Upper lobe of left lung (tissue), 6 donors: ENCODE measurements around the gene RABEP1. TPM values are rescaled to one million over a fixed set of nuclear protein-coding genes. Genes with fewer than 3 reads are reported as not detected.

Experiments
- ATAC-seq, 2 donors: fragments of 200-7000 bp; cut with Tn5 transposase; one replicate each; pipeline ENCODE4 v1.9.1; 2022; ENCODE audit warnings: mild to moderate bottlenecking in 2 of 2, moderate library complexity in 2 of 2; ENCODE audit not compliant: low FRiP score in 2 of 2
- DNase-seq, 2 donors: peaks; one replicate each; pipeline ENCODE4 v3.0.0-alpha.2; 2019 to 2020
- H3K27ac ChIP-seq, 4 donors: fragments of 200-600 bp; sonication (generic); one replicate each; pipeline ENCODE4 v1.5.1; 2016 to 2019
- H3K27me3 ChIP-seq, 4 donors: fragments of 200-600 bp; sonication (generic); one replicate each; pipeline ENCODE4 v1.5.1; 2017 to 2019
- H3K36me3 ChIP-seq, 4 donors: fragments of 200-600 bp; sonication (generic); one replicate each; pipeline ENCODE4 v1.5.1; 2016 to 2019
- H3K4me1 ChIP-seq, 4 donors: fragments of 200-600 bp; sonication (generic); one replicate each; pipeline ENCODE4 v1.5.1; 2018 to 2019
- H3K4me3 ChIP-seq, 4 donors: fragments of 200-600 bp; sonication (generic); one replicate each; pipeline ENCODE4 v1.5.1; 2017 to 2019; ENCODE audit warnings: mild to moderate bottlenecking in 2 of 4, moderate library complexity in 1 of 4
- H3K9me3 ChIP-seq, 4 donors: fragments of 200-600 bp; sonication (generic); one replicate each; pipeline ENCODE4 v1.5.1; 2018 to 2019
- EP300 ChIP-seq, 4 donors: sonication (generic); formaldehyde crosslinking; IDR thresholded peaks; one replicate each; pipeline ENCODE4 v1.5.1; 2017; ENCODE audit warnings: antibody characterized with exemption in 4 of 4, control low read depth in 2 of 4
- POLR2A ChIP-seq, 4 donors: fragments of 450-650 bp; IDR thresholded peaks; one replicate each; pipeline ENCODE4 v1.5.1; 2016 to 2017; ENCODE audit warnings: antibody characterized with exemption in 4 of 4, mild to moderate bottlenecking in 2 of 4
- POLR2AphosphoS5 ChIP-seq, 2 donors: sonication (generic); formaldehyde crosslinking; IDR thresholded peaks; one replicate each; pipeline ENCODE4 v1.5.1; 2017; ENCODE audit warnings: antibody characterized with exemption in 2 of 2
- WGBS, 2 donors: methylation state at CpG; one replicate each; pipeline ENCODE4 v1.1.5; 2017 to 2018; 5-methylcytosine and 5-hydroxymethylcytosine counted together
- total RNA-seq, 6 donors: library from RNA; depleted of rRNA in 4 of 6; stranded (reverse); fragments of >200 nt in 4 of 6; gene quantifications; one replicate each; pipeline versions ENCODE4 v1.1.0 to v1.2.1, GENCODE V29; 2016 to 2021
- TF ChIP-seq, protein P1 (sequence below), 6 experiments: fragments of 450-650 bp in 4 of 6; fragments of 200-600 bp in 2 of 6; sonication (generic) in 2 of 6; IDR thresholded peaks; one replicate each; pipeline ENCODE4 v1.5.1; 2016 to 2019; ENCODE audit warnings: antibody characterized with exemption in 6 of 6
- donor health status: DM: no; HTN: no; CAD: no; lungs with moderate emphysema.
- donor health status: DM: no; HTN: yes; CAD: no; lungs with severe emphysema.

The RABEP1 gene
- total RNA-seq, 6 donors from 2014 or later = 36.1 to 81.7 (median 39.6) TPM

DNA sequence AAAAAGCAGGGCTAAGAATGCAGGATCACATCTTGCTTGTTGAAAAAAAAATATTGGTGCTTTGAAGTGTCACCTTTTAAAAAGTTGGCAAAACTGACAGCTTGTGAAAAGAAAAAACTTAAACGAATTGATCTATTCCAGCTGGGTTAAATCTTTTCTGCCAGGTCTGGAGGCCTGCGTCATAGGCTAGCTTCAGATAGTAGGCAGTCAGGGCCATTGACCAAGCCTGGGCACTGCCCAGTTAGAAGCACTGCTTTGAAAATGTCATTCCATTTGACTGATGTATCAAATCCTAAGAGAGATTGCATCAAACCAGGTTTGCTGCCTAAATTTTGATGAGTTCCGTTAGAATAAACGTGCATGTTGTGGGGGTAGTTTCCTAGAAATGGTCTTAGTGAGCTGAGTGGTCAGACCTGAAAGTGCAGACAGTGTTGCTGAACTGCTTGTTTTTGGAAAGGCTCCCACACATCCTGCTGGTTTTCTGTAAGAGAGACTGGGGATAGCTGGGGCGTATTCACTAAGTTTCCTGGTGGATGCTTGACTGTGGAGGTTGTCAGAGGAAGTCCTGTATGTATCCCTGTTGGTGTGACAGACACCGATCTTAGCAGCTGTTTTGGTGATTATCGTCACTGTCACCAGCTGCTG, 98.5 kb downstream of the RABEP1 start:
- ATAC-seq (no peak), DNase-seq (no peak)
- H3K4me3 ChIP-seq = no peak overlapping the region
- no peak overlapping the region for H3K27ac ChIP-seq
- WGBS, 2 donors = 65 to 80% methylated on average over 5 to 7 of the region's 7 CpGs
- H3K27me3 ChIP-seq = no peaks in the 10 kb centered on the region
- H3K36me3 ChIP-seq = peaks cover 30 to 100% (median 78%) of the 10 kb centered on the region in 4 donors
- TF ChIP-seq, protein P1, sequence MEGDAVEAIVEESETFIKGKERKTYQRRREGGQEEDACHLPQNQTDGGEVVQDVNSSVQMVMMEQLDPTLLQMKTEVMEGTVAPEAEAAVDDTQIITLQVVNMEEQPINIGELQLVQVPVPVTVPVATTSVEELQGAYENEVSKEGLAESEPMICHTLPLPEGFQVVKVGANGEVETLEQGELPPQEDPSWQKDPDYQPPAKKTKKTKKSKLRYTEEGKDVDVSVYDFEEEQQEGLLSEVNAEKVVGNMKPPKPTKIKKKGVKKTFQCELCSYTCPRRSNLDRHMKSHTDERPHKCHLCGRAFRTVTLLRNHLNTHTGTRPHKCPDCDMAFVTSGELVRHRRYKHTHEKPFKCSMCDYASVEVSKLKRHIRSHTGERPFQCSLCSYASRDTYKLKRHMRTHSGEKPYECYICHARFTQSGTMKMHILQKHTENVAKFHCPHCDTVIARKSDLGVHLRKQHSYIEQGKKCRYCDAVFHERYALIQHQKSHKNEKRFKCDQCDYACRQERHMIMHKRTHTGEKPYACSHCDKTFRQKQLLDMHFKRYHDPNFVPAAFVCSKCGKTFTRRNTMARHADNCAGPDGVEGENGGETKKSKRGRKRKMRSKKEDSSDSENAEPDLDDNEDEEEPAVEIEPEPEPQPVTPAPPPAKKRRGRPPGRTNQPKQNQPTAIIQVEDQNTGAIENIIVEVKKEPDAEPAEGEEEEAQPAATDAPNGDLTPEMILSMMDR (IDR thresholded peaks at IDR 0.05) = no peak
- no peak for TF ChIP-seq POLR2AphosphoS5 (IDR thresholded peaks at IDR 0.05)
- TF ChIP-seq EP300 (IDR thresholded peaks at IDR 0.05) = no peak
- TF ChIP-seq POLR2A (IDR thresholded peaks at IDR 0.05) = no peak
- no peaks in the 10 kb centered on the region for H3K4me1 ChIP-seq
- no peaks in the 10 kb centered on the region for H3K9me3 ChIP-seq

DNA sequence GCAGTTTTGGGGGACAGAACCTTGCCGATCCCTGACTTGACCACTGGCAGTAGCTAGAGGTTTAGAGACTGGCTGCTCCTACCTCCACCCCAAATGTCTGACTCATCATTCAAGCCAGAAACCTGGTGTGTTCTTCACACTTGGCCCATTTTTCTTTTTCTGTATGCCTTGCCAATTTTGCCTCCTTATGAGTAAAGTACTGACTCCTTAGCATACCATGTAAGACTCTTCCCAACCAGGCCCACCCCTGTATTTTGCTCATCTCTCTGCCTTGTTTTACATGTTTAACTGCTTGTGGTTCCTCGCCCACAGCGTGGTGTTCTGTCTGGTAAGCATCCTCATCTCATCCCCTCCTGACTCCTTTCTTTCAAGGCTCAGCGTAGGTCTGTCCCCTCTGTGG, 99.5 kb downstream of the RABEP1 start:
- ATAC-seq = peak in 1 of 2 donors; percentile 8
- no peak overlapping the region for H3K27ac ChIP-seq
- TF ChIP-seq EP300 (IDR thresholded peaks at IDR 0.05) = no peak
- no peak for TF ChIP-seq POLR2AphosphoS5 (IDR thresholded peaks at IDR 0.05)
- TF ChIP-seq POLR2A (IDR thresholded peaks at IDR 0.05) = no peak
- TF ChIP-seq, protein P1 (IDR thresholded peaks at IDR 0.05) = no peak
- H3K27me3 ChIP-seq = no peaks in the 10 kb centered on the region
- no peaks in the 10 kb centered on the region for H3K4me1 ChIP-seq
- DNase-seq = no peak
- no peak overlapping the region for H3K4me3 ChIP-seq
- 96 to 99% methylated on average over 4 of the region's 4 CpGs for WGBS, 2 donors
- H3K36me3 ChIP-seq = peaks cover 33 to 100% (median 76%) of the 10 kb centered on the region in 4 donors
- H3K9me3 ChIP-seq = no peaks in the 10 kb centered on the region

DNA sequence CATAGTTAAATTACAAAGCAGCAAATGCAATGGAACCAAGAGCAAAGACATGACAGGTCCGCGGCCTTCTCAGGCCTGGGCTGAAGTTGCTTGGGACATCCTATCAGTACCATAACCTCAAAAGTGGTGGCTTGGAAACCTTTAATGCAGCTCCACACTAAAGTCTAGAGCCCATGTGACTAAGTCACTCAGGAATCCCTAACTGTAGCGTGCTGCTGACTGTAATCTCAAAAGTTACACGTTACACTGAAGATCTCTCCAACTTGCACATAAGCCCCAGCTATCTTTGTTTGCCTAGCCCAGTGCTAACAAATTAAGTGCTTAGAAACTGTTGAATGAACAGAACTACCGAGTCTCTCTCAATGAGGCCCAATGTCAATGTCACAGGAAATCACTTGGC, 109.6 kb downstream of the RABEP1 start:
- Histone ChIP-seq H3K4me1 (no peaks in the 10 kb centered on the region), H3K36me3 (peaks cover 47 to 94% (median 75%) of the 10 kb centered on the region in 4 donors), H3K9me3 (no peaks in the 10 kb centered on the region), H3K27me3 (no peaks in the 10 kb centered on the region), H3K27ac (no peak overlapping the region), H3K4me3 (no peak overlapping the region)
- DNase-seq (no peak), ATAC-seq (peak in 1 of 2 donors; percentile 60)
- TF ChIP-seq, protein P1 (IDR thresholded peaks at IDR 0.05) = no peak
- TF ChIP-seq EP300 (IDR thresholded peaks at IDR 0.05) = no peak
- no peak for TF ChIP-seq POLR2AphosphoS5 (IDR thresholded peaks at IDR 0.05)
- TF ChIP-seq POLR2A (IDR thresholded peaks at IDR 0.05) = no peak
- 80 to 91% methylated on average over 5 of the region's 5 CpGs for WGBS, 2 donors

DNA sequence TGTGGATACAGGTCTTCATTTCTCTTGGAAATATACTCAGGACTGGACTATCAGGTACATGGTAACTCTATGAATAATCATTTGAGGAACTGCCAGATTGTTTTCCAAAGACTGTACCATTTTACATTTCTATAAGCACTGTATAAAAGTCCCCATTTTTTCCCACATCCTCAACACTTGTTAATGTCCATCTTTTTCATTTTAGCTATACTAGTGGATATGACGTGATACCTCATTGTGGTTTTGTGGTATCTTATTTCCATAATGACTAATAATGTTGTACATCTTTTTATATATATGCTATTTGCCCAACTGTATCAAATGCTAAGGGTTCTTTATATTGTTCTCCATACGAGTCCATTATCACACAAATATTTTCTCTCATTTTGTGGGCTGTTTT, 114.5 kb downstream of the RABEP1 start:
- H3K27me3 ChIP-seq = no peaks in the 10 kb centered on the region
- no peaks in the 10 kb centered on the region for H3K4me1 ChIP-seq
- no peaks in the 10 kb centered on the region for H3K9me3 ChIP-seq
- ATAC-seq (no peak), DNase-seq (no peak)
- 86 to 88% methylated on average over 2 of the region's 2 CpGs for WGBS, 2 donors
- TF ChIP-seq POLR2AphosphoS5 (IDR thresholded peaks at IDR 0.05) = no peak
- TF ChIP-seq POLR2A (IDR thresholded peaks at IDR 0.05) = no peak
- TF ChIP-seq EP300 (IDR thresholded peaks at IDR 0.05) = no peak
- TF ChIP-seq, protein P1 (IDR thresholded peaks at IDR 0.05) = no peak
- no peak overlapping the region for H3K27ac ChIP-seq
- no peak overlapping the region for H3K4me3 ChIP-seq
- peaks cover 25 to 97% (median 55%) of the 10 kb centered on the region in 4 donors for H3K36me3 ChIP-seq

DNA sequence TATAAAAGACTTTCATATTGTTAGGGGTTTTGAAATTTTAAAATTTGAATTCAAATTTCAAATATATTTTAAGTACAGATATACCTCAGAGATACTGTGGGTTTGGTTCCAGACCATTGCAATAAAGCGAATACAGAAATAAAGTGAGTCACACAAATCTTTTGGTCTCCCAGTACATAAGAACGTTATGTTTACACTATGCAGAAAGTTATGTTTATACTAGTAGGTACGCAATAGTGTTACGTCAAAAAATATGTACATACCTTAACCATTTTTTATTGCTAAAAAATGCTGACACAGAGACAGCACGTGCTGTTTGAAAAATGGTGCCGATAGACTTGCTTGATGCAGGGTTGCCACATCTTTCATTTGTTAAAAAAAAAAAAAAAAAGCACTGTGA, 117.7 kb downstream of the RABEP1 start:
- Histone ChIP-seq H3K9me3 (no peaks in the 10 kb centered on the region), H3K27ac (no peak overlapping the region), H3K4me3 (no peak overlapping the region), H3K36me3 (peaks cover 27 to 98% (median 58%) of the 10 kb centered on the region in 4 donors), H3K4me1 (no peaks in the 10 kb centered on the region), H3K27me3 (no peaks in the 10 kb centered on the region)
- TF ChIP-seq POLR2A (IDR thresholded peaks at IDR 0.05) (no peak), POLR2AphosphoS5 (IDR thresholded peaks at IDR 0.05) (no peak), EP300 (IDR thresholded peaks at IDR 0.05) (no peak)
- TF ChIP-seq, protein P1 (IDR thresholded peaks at IDR 0.05) = no peak
- DNase-seq (no peak), ATAC-seq (no peak)
- 82 to 88% methylated on average over 6 of the region's 6 CpGs for WGBS, 2 donors
